Tibial artery (tissue), 4 donors: Measurements from ENCODE around the gene SMG1.

ENCODE experiments used
- DNase-seq, 2 donors: peaks; one replicate each; pipeline ENCODE4 v3.0.0-alpha.2; 2019
- H3K27ac ChIP-seq, 2 donors: fragments of 200-600 bp; sonication (generic) in 1 of 2; 1 replicate in 1 of 2; 2 replicates in 1 of 2; pipeline ENCODE4 v1.5.1; 2018 to 2019; ENCODE audit warnings: mild to moderate bottlenecking in 1 of 2
- H3K27me3 ChIP-seq, 2 donors: fragments of 200-600 bp; sonication (generic) in 1 of 2; one replicate each; pipeline versions ENCODE4 v1.5.1 to v1.6.0; 2016 to 2019
- H3K36me3 ChIP-seq, 3 donors: fragments of 200-600 bp; sonication (generic) in 2 of 3; one replicate each; pipeline ENCODE4 v1.5.1; 2016 to 2019; ENCODE audit warnings: mild to moderate bottlenecking in 2 of 3
- H3K4me1 ChIP-seq, 4 donors: fragments of 200-600 bp; sonication (generic) in 2 of 4; 1 replicate in 3 of 4; 2 replicates in 1 of 4; pipeline ENCODE4 v1.5.1; 2016 to 2019
- H3K4me3 ChIP-seq, 2 donors: fragments of 200-600 bp; sonication (generic) in 1 of 2; 1 replicate in 1 of 2; 2 replicates in 1 of 2; pipeline ENCODE4 v1.5.1; 2018 to 2019; ENCODE audit warnings: mild to moderate bottlenecking in 2 of 2
- H3K9me3 ChIP-seq, 3 donors: fragments of 200-600 bp; sonication (generic) in 1 of 3; one replicate each; pipeline ENCODE4 v1.5.1; 2016 to 2019
- CTCF ChIP-seq, 2 experiments: fragments of 200-600 bp in 1 of 2; fragments of 450-650 bp in 1 of 2; IDR thresholded peaks; one replicate each; pipeline ENCODE4 v1.5.1; 2017 to 2019; ENCODE audit warnings: antibody characterized with exemption in 2 of 2, mild to moderate bottlenecking in 1 of 2, moderate library complexity in 1 of 2
- intact Hi-C: fragments of 100-400 bp; cut with DNase I; formaldehyde crosslinking; loops from one replicate; pipeline ENCODE4 v1.15.0; 2023; ENCODE audit warnings: low total_unique reads

Gene SMG1

GRCh38 chr16:18829251-18829650, 97.0 kb downstream of the SMG1 start:
- no peaks in the 10 kb centered on the region for H3K9me3 ChIP-seq
- no peak for DNase-seq
- intact Hi-C loops, result no loop called here
- no peak overlapping the region for H3K27ac ChIP-seq
- peaks cover 63 to 71% (median 69%) of the 10 kb centered on the region in 3 donors for H3K36me3 ChIP-seq
- no peak for TF ChIP-seq CTCF (IDR thresholded peaks at IDR 0.05)
- H3K4me3 ChIP-seq, result no peak overlapping the region
- no peaks in the 10 kb centered on the region for H3K27me3 ChIP-seq
- no peaks in the 10 kb centered on the region for H3K4me1 ChIP-seq

- H3K27ac ChIP-seq, result no peak overlapping the region
- DNase-seq, result no peak
- H3K36me3 ChIP-seq, result peaks cover 52 to 59% (median 57%) of the 10 kb centered on the region in 3 donors
- no peaks in the 10 kb centered on the region for H3K27me3 ChIP-seq
- intact Hi-C loops, result no loop called here
- no peaks in the 10 kb centered on the region for H3K4me1 ChIP-seq
- H3K9me3 ChIP-seq, result no peaks in the 10 kb centered on the region
- no peak overlapping the region for H3K4me3 ChIP-seq
- TF ChIP-seq CTCF (IDR thresholded peaks at IDR 0.05), result no peak
These were observed 98.3 kb downstream of the SMG1 start for GRCh38 chr16:18827890-18828289.

GRCh38 chr16:18816286-18816685, 109.9 kb downstream of the SMG1 start:
- H3K36me3 ChIP-seq, result peaks cover 67 to 87% (median 76%) of the 10 kb centered on the region in 3 donors
- intact Hi-C loops, result no loop called here
- no peak for DNase-seq

GRCh38 chr16:18811925-18812324, 114.3 kb downstream of the SMG1 start:
- H3K27ac ChIP-seq, result no peak overlapping the region
- no peak overlapping the region for H3K4me3 ChIP-seq
- H3K9me3 ChIP-seq, result no peaks in the 10 kb centered on the region
- H3K4me1 ChIP-seq, result no peaks in the 10 kb centered on the region
- DNase-seq, result no peak
- H3K27me3 ChIP-seq, result no peaks in the 10 kb centered on the region
- peaks cover 70 to 90% (median 73%) of the 10 kb centered on the region in 3 donors for H3K36me3 ChIP-seq
- intact Hi-C loops, result no loop called here
- no peak for TF ChIP-seq CTCF (IDR thresholded peaks at IDR 0.05)

More at GRCh38 chr16:18816286-18816685, 109.9 kb downstream of the SMG1 start:
- no peak overlapping the region for H3K4me3 ChIP-seq
- no peak for TF ChIP-seq CTCF (IDR thresholded peaks at IDR 0.05)
- H3K9me3 ChIP-seq, result no peaks in the 10 kb centered on the region
- H3K27ac ChIP-seq, result no peak overlapping the region
- no peaks in the 10 kb centered on the region for H3K4me1 ChIP-seq
- no peaks in the 10 kb centered on the region for H3K27me3 ChIP-seq

- no peak for DNase-seq
- intact Hi-C loops, result no loop called here
These were observed 117.0 kb downstream of the SMG1 start for GRCh38 chr16:18809165-18809564.

More at GRCh38 chr16:18809165-18809564, 117.0 kb downstream of the SMG1 start:
- Histone ChIP-seq H3K4me1 (no peaks in the 10 kb centered on the region), H3K4me3 (no peak overlapping the region), H3K36me3 (peaks cover 45 to 68% (median 48%) of the 10 kb centered on the region in 3 donors), H3K27me3 (no peaks in the 10 kb centered on the region), H3K27ac (no peak overlapping the region), H3K9me3 (no peaks in the 10 kb centered on the region)
- no peak for TF ChIP-seq CTCF (IDR thresholded peaks at IDR 0.05)
